AML-193 (cell line): Measurements from ENCODE around the gene KLHL14.
"Not testable (repeated sequence)": the region's sequence is repeated elsewhere in the genome, so short reads cannot be mapped to it uniquely, and the experiment has no call there.

Experiments used
- DNase-seq, 2 experiments: peaks; one replicate each; lab custom pipeline; 2025; lab: John Stamatoyannopoulos, UW

The KLHL14 gene, protein sequence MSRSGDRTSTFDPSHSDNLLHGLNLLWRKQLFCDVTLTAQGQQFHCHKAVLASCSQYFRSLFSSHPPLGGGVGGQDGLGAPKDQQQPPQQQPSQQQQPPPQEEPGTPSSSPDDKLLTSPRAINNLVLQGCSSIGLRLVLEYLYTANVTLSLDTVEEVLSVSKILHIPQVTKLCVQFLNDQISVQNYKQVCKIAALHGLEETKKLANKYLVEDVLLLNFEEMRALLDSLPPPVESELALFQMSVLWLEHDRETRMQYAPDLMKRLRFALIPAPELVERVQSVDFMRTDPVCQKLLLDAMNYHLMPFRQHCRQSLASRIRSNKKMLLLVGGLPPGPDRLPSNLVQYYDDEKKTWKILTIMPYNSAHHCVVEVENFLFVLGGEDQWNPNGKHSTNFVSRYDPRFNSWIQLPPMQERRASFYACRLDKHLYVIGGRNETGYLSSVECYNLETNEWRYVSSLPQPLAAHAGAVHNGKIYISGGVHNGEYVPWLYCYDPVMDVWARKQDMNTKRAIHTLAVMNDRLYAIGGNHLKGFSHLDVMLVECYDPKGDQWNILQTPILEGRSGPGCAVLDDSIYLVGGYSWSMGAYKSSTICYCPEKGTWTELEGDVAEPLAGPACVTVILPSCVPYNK

GRCh38 chr18:32772581-32773381, at the start of gene KLHL14:
TSS of gene KLHL14 (minus strand) at chr18:32773023. CDS start at chr18:32770591, 2,432 bp downstream.
- no peak for DNase-seq

DNA sequence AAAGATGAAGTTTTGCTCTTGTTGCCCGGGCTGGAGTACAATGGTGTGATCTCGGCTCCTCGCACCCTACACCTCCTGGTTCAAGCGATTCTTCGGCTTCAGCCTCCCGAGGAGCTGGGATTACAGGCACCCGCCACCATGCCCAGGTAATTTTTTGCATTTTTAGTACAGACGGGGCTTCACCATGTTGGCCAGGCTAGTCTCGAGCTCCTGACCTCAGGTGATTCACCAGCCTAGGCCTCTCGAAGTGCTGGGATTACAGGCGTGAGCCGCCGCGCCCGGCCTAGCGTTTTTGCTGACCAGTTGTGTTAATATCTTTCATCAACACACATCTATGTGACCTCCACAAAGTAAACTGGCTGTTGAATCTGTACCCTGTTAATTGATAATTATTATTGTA, 49.4 kb upstream of the KLHL14 start:
- no peak for DNase-seq

GRCh38 chr18:32815881-32816280, 43.1 kb upstream of the KLHL14 start:
- no peak for DNase-seq

GRCh38 chr18:32812342-32812741, 39.5 kb upstream of the KLHL14 start:
- DNase-seq: no peak

DNA sequence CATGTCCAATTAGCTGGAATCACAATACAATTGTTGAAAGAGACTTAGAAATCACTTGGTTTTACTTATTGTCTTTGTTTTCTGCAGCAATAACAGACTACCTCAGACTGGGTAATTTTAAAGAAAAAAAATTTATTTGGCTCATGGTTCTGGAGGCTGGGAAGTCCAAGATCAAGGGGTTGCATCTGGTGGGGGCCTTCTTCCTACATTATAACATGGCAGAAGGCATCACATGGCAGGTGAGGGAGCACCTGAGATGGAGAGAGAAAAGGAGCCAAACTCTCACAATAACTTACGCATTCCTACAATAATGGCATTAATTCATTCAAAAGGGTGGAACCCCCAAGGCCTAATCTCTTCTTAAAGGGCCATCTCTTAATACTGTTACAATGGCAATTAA, 37.5 kb upstream of the KLHL14 start:
- no peak for DNase-seq

DNA sequence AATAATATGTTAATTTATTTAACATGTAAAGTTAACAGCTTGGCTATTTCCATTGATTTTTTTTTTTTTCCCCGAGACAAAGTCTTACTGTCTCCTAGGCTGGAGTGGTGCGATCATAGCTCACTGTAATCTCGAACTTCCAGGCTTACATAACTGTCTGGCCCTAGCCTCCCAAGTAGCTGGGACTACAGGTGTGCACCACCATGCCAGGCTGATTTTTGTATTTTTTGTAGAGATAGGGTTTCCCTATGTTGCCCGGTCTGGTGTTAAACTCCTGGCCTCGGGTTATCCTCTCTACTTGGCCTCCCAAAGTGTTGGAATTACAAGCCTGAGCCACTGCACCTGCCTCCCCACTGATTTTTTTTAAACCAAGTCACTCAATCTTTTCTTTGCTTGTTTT, 32.5 kb upstream of the KLHL14 start:
- no peak for DNase-seq

DNA sequence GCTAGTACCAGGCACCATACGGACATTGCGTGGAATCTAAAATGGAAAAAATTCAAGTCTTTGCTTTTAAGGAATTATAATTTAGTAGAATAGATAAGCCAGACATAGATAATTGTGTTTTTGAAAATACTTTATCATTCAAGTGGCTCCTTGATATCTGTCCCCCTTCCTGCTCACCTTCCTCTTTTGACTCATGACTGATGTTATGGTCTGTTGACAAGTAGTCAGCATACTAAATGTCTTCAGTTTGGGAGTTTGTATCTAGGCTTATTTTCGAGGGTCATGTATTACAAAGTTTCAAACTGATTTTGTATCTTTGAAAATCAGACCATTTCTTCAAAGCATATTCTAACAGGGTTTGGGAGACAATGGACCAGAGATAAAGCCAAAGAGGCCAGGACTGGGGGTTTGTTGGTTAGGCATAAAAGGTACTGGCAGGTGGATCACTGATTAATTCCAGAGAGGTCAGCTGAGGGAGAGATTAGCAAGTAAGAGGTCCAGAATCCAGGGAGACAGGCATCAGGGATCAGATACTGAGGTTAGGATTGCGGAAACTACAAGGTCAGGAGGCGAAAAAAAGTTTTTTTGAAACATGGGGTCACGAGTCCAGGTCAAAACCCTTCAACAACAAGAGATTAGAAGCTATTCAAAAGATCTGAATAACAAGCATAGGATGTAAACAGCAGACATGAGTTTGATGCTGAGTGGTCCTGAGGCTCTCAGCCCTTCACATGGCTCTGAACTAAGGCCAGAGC, 31.5 kb upstream of the KLHL14 start:
- DNase-seq: no peak

DNA sequence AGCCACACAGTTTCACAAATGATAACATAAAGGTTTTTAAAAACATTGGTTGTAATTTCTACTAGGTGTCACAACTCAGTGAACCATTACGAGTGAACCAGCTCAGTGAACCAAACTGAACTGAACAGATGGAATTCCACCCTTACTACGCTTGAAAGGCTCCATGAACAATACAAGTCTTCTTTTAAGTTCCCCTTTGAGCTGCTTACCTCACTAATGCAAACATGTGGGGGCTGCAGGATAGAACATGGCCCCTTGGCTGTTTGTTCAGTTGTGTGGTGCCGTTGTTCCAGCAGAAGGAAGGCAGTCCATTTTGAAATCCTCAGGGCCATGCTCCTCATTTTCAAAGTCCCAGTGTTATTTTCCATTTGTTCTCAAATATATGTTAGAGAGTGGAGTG, 30.7 kb upstream of the KLHL14 start:
- DNase-seq: no peak

GRCh38 chr18:32802591-32803451, 30.0 kb upstream of the KLHL14 start:
- no peak for DNase-seq

DNA sequence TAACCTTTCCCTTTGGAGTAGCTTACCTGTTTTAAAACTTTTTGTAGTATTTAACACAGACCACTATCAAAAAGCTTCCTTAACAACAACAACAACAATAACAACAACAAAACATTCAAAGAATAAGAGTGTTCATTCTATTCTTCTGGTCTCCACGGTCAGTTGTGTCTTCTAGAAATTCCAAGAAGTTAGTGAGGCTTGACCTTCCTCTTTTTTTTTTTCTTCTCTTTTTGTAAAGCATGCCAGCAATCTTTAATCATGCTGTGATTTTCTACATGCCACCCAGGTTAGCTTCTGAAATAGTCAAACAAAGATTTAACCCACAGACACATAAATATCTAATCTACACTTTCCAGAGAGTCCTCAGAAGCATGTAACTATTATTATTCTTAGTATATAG, 28.4 kb upstream of the KLHL14 start:
- DNase-seq: no peak

DNA sequence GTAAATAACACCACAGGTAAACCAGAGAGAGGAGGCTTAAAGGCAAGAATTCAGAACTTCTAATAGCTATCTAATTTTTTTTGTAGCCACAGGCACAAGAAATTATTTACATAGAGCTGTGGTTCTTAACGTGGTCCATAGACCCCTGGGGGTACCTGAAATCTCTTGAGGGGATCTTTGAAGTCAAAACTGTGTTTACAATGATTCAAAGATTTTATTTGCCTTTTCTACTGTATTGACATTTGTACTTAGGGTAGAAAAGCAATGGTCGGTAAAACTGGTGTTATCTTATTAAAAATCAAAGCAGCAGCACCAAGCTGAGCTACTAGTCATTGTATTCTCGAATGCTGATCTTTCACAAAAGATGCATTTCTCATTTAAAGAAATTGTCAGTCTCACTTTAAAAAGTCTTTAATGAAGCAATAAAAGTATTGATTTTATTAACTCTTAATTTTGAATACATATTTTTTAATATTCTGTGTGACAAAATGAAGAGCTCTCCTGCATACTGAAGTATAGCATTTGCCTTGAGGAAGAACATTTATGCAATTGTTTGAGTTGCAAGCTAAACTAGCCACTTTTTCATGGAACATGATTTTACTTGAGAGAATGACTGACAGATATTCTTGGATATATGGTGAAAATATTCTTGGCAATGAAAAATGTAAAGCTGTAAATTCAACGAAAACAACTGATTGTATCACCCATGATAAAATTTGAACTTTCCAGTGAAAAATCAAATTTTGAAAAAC, 25.6 kb upstream of the KLHL14 start:
- DNase-seq: no peak

DNA sequence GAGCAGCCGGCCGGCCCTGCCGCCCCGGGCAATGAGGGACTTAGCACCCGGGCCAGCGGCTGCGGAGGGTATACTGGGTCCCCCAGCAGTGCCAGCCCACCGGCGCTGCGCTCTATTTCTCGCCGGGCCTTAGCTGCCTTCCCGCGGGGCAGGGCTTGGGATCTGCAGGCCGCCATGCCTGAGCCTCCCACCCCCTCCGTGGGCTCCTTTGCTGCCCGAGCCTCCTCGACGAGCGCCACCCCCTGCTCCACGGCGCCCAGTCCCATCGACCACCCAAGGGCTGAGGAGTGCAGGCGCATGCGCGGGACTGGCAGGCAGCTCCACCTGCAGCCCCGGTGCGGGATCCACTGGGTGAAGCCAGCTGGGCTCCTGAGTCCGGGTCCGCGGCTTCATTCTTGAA, 21.8 kb upstream of the KLHL14 start:
- not testable (repeated sequence) for DNase-seq

- no peak for DNase-seq
Observed at GRCh38 chr18:32779010-32779409, 6.2 kb upstream of the KLHL14 start.

DNA sequence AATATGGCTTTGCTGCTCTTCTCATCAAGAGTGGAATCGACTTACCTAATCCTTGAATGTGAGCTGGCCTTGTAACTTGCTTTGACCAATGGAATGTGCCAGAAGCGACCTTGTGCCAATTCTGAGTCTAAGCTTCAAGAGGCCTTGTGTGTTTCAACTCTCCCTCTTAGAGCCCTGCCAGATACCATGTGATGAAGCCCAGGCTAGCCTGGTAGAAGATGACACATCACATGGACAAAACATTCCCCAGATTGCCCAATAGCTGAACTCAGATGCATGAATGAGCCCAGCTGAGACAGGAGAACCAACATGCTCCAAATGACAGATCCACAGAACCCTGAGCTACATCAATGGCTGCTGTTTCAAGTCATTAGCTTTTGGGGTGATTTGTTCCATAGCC, 4.2 kb upstream of the KLHL14 start:
- no peak for DNase-seq

- DNase-seq: no peak
Observed at GRCh38 chr18:32776561-32776960, 3.7 kb upstream of the KLHL14 start.

GRCh38 chr18:32775628-32776027, 2.8 kb upstream of the KLHL14 start:
- DNase-seq: no peak

- no peak for DNase-seq
Observed at GRCh38 chr18:32773382-32773712, 524 bp upstream of the KLHL14 start.

DNA sequence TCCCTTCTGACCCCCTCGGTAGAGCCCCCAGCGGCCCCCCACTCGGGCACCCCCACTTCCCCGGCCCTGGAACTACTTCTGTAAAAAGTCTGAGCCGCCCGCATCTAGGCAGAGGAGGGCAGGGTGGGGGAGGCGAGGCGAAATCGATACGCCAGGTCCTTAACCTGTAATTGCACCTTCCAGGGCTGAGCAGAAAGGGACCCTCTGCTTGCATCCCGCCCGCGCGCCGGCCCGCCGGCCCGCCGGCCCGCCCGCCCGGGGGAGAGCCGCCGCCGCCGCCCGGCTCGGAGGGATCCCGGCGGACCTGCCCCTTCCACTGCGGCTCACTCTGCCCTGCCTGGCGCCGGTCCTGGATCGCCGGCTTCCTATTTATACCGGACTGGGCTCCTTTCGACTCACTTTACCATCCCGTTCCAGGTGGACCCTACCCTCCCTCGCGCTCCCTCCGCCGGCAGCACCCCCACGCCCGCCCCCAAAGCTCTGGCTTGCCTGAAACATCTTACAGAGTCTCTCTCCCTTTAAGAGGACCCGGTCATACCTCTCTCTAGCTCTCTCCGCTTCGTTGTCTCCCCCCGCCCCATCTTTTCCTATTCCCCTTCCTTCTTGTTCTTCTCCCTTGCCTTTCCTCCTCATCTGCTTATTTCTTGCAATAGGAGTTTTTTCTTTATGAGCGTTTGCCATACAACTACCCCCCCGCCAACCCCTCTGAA, 797 bp downstream of the KLHL14 start:
- no peak for DNase-seq

GRCh38 chr18:32771169-32771751, 1.6 kb downstream of the KLHL14 start:
- DNase-seq: no peak
